GM21515 (cell line): ENCODE results near the gene ASH1L.
"Not testable (repeated sequence)": the region's sequence is repeated elsewhere in the genome, so short reads cannot be mapped to it uniquely, and the experiment has no call there.

Source experiments
- ATAC-seq: cut with Tn5 transposase; IDR thresholded peaks from one replicate; pipeline ENCODE4 v1.9.1; 2021; ENCODE audit not compliant: unreplicated experiment

The ASH1L gene

GRCh38 chr1:155562581-155563376 is at the start of gene ASH1L:
Gene ASH1L, minus strand, starts transcription at chr1:155562803. Its CDS starts 41,284 bp downstream, at chr1:155521519.
- ATAC-seq = peak; percentile 59

DNA sequence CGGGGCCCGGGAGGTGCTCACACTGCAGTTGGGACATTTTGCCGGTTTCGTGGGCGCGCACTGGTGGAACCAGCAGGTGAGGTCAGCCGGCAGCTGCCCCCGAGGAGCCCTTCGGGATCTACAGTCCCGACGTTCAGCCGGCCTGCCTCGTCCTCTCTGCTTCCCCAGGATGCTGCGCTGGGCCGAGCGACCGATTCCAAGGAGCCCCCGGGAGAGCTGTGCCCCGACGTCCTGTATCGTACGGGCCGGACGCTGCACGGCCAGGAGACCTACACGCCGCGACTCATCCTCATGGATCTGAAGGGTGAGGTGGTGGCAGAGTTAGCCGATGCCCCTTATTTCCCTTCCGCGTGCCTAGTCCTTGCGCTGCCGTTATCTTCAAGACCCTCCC is 47.6 kb upstream of the ASH1L start:
- peak; percentile 22 for ATAC-seq

GRCh38 chr1:155609515-155610256 is 47.1 kb upstream of the ASH1L start, which contains the start of gene MSTO1:
Gene MSTO1, plus strand, starts transcription at chr1:155610218. Its CDS starts 31 bp downstream, at chr1:155610249.
- ATAC-seq = peak; percentile 89

- no peak for ATAC-seq
Measured at GRCh38 chr1:155608888-155609225, 46.3 kb upstream of the ASH1L start.

DNA sequence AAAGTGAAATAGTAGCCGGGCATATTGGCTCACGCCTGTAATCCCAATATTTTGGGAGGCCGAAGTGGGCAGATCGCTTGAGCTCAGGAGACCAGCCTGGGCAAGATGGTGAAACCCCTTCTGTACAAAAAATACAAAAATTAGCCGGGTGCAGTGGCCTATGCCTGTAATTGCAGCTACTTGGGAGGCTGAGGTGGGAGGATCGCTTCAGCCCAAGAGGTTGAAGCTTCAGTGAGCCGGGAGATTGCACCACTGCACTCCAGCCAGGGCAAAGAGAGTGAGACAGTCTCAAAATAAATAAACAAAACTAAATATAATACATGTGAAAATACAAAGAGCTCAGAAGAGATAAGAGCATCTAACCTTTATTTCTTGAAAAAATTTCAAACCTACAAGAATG is 45.1 kb upstream of the ASH1L start:
- ATAC-seq = no peak

GRCh38 chr1:155599828-155600572 is 37.4 kb upstream of the ASH1L start:
- not testable (repeated sequence) for ATAC-seq

DNA sequence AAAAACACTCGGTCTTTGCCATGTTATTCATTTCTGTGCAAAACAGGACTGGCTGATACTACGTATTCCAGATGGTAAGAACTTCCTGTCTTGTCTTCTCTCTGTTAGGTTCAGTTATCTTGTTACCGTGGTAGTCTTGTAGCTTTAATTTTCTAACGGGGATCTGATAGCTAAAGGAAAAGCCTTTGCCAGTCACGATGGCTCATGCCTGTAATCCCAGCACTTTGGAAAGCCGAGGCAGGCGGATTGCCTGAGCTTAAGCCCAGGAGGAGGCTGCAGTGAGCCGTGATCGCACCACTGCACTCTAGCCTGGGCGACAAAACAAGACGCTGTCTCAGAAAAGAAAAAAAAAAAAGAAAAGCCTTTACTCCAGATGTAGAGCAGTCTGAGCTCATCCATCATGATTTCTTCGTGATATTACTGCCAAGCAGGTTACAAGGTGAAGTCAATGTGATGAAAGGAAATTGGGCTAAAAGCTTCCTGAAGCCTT is 36.3 kb upstream of the ASH1L start:
- no peak for ATAC-seq

- ATAC-seq = no peak
Measured at GRCh38 chr1:155596864-155597263, 34.3 kb upstream of the ASH1L start.

- not testable (repeated sequence) for ATAC-seq
Measured at GRCh38 chr1:155595877-155596474, 33.4 kb upstream of the ASH1L start.

GRCh38 chr1:155591770-155592169 is 29.2 kb upstream of the ASH1L start:
- ATAC-seq = no peak

DNA sequence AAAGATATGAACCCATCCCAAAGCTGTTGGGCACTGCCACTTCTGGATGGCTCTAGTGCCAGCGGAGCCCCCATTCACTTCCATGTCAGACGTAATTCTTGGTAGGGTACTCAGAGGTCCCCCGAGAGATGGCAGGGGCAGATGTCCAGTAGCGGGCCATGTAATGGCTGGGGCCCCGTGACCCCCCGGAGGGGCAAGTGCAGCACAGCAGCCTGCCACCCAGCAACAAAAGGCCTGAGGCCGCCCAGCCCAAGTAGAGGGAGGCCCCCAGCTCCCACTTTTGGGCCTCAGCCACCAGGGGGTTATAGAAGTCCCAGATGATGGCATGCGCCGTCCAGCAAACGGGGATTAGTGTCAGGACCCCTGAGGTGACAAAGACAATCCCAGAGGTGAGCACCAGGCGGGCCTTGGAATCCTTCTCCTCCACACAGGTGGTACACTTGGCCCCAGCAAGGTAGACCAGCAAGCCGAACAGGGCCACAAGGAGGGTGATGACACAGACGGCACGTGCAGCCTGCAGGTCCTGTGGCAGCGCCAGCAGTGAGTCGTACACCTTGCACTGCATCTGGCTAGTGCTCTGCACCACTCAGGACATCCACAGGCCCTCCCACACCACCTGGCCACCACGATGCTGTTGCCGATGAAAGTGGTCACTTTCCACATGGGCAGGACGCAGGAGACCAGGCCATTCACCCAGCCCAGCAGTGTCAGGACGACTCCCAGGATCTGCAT is 28.1 kb upstream of the ASH1L start:
- not testable (repeated sequence) for ATAC-seq

DNA sequence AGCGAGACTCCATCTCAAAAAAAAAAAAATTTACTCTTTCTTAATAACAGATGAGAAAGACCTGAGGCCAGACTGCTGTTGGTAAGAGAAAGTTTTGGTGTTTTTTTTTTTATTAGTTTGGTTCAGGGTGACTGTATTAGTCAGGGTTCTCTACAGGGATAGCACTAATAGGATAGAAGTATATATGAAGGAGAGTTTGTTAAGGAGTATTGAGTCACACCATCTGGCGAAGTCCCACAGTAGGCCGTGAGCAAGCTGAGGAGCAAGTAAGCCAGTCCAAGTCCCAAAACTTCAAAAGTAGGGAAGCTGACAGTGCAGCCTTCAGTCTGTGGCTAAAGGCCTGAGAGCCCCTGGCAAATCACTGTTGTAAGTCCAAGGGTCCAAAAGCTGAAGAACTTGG is 26.7 kb upstream of the ASH1L start:
- not testable (repeated sequence) for ATAC-seq

DNA sequence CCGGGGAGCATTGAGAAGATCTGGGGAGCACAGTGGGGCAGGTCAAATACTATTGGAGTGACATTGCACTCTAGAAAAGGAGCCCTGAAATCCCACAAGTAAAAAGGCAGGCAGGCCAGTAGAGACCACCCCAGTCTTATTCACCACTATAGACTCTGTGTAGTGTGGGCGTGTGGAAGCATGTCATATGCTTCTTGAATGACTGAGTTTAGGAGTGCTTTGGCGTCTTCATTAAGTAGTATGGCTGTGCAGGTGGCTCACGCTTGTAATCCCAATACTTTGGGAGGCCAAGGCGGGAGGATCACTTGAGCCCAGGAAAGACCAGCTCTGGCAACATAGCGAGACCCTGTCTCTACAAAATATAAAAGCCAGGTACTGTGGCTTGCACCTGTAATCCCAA is 21.2 kb upstream of the ASH1L start:
- ATAC-seq = not testable (repeated sequence)

GRCh38 chr1:155575608-155576007 is 13.0 kb upstream of the ASH1L start:
- not testable (repeated sequence) for ATAC-seq

DNA sequence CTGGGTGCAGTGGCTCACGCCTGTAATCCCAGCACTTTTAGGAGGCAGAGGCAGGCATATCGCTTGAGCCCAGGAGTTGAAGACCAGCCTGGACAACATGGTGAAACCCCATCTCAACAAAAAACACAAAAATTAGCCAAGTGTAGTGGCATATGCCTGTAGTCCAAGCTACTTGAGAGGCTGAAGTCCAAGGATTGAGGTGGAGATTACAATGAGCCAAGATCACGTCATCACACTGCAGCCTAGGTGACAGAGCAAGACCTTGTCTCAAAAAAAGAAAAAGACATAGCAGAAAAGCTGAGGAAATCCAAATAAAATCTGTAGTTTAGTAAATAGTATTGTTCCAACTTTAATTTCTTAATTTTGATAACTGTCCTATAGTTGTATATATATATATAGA is 11.5 kb upstream of the ASH1L start:
- ATAC-seq = no peak

GRCh38 chr1:155570593-155570990 is 8.0 kb upstream of the ASH1L start:
- no peak for ATAC-seq

DNA sequence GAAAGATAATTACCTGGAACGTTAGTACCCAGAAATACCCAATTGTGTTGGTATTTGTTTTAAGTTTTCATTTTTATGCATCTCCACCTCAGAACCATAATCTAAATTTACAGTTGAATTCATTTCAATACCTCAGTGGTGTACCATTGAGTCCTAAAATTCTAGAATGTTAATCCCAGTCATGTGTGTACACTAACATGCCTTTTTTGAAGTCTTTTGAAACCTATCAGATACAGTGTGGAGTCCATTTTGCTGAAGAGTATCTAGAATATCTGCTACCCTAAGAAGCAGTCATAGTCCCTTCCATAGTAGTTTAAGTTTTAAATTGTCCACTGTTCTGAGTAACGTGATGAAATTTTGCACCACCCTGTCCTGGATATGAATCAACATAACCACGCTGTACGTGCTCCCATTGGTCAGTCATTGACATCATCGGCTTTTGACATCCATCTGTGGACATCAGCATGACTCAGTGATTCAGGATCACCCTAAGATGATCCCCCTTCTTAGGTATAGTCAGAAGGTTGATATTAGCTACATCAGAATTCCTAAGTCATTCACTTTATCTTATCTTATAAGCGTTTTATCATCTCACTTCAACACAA is 7.5 kb upstream of the ASH1L start:
- ATAC-seq = no peak

DNA sequence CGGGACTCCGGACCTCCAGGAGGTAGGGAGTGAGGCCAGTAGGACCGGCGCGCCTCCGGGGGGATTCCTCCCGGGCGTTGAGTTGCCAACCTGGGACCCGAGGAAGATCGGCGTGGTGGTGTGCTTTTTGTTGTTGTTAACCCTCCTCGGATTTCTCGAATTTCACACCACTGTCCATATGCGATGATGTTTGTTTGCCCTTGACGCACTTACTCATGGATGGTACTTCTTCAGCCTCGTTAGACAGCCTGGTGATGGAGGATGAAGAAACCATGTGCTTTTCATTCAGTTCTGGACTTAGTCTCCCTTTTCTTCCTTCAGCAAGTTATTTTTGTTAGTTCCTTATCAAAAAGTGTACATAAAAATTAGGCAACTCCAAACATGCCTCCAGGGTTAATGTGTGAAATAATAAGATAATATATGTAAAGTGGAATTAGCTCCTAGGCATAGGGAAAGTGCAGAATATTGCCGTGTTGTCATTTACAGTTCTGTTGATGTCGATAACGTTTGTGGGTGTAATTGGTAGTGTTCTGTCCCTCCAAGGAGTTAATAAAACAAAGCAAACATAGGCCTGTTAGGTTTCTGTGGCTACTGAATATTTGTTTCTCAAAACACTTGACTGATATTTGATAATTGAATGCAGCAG is 897 bp upstream of the ASH1L start:
- ATAC-seq = not testable (repeated sequence)
